Inflammatory macrophage treated with lipopolysaccharide for 4 hours (primary cell): Measurements from ENCODE around the gene RNU5D-1.
"Not testable (repeated sequence)": the region's sequence is repeated elsewhere in the genome, so short reads cannot be mapped to it uniquely, and the experiment has no call there.

Experiments used
- DNase-seq: peaks from one replicate; pipeline ENCODE4 v3.0.0-alpha.2; 2020

RNU5D-1 gene

GRCh38 chr1:44724955-44725698 lies 5.8 kb downstream of the RNU5D-1 start:
- no peak for DNase-seq

GRCh38 chr1:44724296-44724954 lies 6.5 kb downstream of the RNU5D-1 start:
- DNase-seq: no peak

- peak; percentile 78 for DNase-seq
Observed at GRCh38 chr1:44723496-44724295, 7.3 kb downstream of the RNU5D-1 start.

GRCh38 chr1:44723064-44723463 lies 7.9 kb downstream of the RNU5D-1 start:
- no peak for DNase-seq

- peak; percentile 98 for DNase-seq
Observed at GRCh38 chr1:44721485-44722361, 9.2 kb downstream of the RNU5D-1 start.

GRCh38 chr1:44720281-44720680 lies 10.7 kb downstream of the RNU5D-1 start:
- peak; percentile 45 for DNase-seq

- DNase-seq: no peak
Observed at GRCh38 chr1:44719318-44719717, 11.7 kb downstream of the RNU5D-1 start.

GRCh38 chr1:44718091-44718490 lies 12.9 kb downstream of the RNU5D-1 start:
- DNase-seq: no peak

- no peak for DNase-seq
Observed at GRCh38 chr1:44717653-44718052, 13.3 kb downstream of the RNU5D-1 start.

GRCh38 chr1:44717156-44717555 lies 13.8 kb downstream of the RNU5D-1 start:
- DNase-seq: no peak

- DNase-seq: peak; percentile 75
Observed at GRCh38 chr1:44714944-44715571, 15.9 kb downstream of the RNU5D-1 start.

- DNase-seq: no peak
Observed at GRCh38 chr1:44714532-44714931, 16.4 kb downstream of the RNU5D-1 start.

- no peak for DNase-seq
Observed at GRCh38 chr1:44713321-44713781, 17.6 kb downstream of the RNU5D-1 start.

- DNase-seq: peak; percentile 78
Observed at GRCh38 chr1:44707959-44708831, 22.8 kb downstream of the RNU5D-1 start.

- DNase-seq: no peak
Observed at GRCh38 chr1:44707112-44707881, 23.7 kb downstream of the RNU5D-1 start.

- no peak for DNase-seq
Observed at GRCh38 chr1:44705938-44706337, 25.0 kb downstream of the RNU5D-1 start.

- DNase-seq: no peak
Observed at GRCh38 chr1:44705470-44705869, 25.5 kb downstream of the RNU5D-1 start.

- no peak for DNase-seq
Observed at GRCh38 chr1:44701141-44701573, 29.8 kb downstream of the RNU5D-1 start.

- no peak for DNase-seq
Observed at GRCh38 chr1:44700573-44700972, 30.4 kb downstream of the RNU5D-1 start.

GRCh38 chr1:44699375-44699774 lies 31.6 kb downstream of the RNU5D-1 start:
- not testable (repeated sequence) for DNase-seq
